HG02885 (cell line): Measurements from ENCODE around the gene LRRN4CL.
"Not testable (repeated sequence)": the region's sequence is repeated elsewhere in the genome, so short reads cannot be mapped to it uniquely, and the experiment has no call there.

ENCODE experiments used
- ATAC-seq: cut with Tn5 transposase; IDR thresholded peaks from one replicate; pipeline ENCODE4 v1.9.1; 2021; ENCODE audit warnings: mild to moderate bottlenecking; ENCODE audit not compliant: unreplicated experiment, poor library complexity

LRRN4CL gene

GRCh38 chr11:62677714-62678113 lies 11.6 kb downstream of the LRRN4CL start:
- no peak for ATAC-seq

GRCh38 chr11:62677156-62677555 lies 12.2 kb downstream of the LRRN4CL start:
- ATAC-seq, result no peak

GRCh38 chr11:62676698-62677097 lies 12.6 kb downstream of the LRRN4CL start:
- no peak for ATAC-seq

GRCh38 chr11:62675415-62675814 lies 13.9 kb downstream of the LRRN4CL start:
- not testable (repeated sequence) for ATAC-seq

GRCh38 chr11:62673196-62673525 lies 16.2 kb downstream of the LRRN4CL start:
- ATAC-seq, result no peak

- peak; percentile 76 for ATAC-seq
Measured at GRCh38 chr11:62671608-62672389, 17.5 kb downstream of the LRRN4CL start, which contains the start of the genes LBHD1 and UQCC3. TSS of gene LBHD1 (minus strand) at chr11:62672267. CDS start at chr11:62670031, 2,236 bp downstream. TSS of gene UQCC3 (plus strand) at chr11:62671673. CDS start at chr11:62671746, 73 bp downstream.

- ATAC-seq, result peak; percentile 9
Measured at GRCh38 chr11:62671236-62671607, 18.1 kb downstream of the LRRN4CL start.

- ATAC-seq, result no peak
Measured at GRCh38 chr11:62669420-62670161, 19.7 kb downstream of the LRRN4CL start.

- no peak for ATAC-seq
Measured at GRCh38 chr11:62667460-62667859, 21.9 kb downstream of the LRRN4CL start.

GRCh38 chr11:62666259-62666926 lies 22.9 kb downstream of the LRRN4CL start:
- ATAC-seq, result no peak

GRCh38 chr11:62665599-62666258 lies 23.6 kb downstream of the LRRN4CL start:
- peak; percentile 8 for ATAC-seq

GRCh38 chr11:62665075-62665598 lies 24.2 kb downstream of the LRRN4CL start, which contains the start of the genes C11orf98 and CSKMT:
TSS of gene C11orf98 (minus strand) at chr11:62665210. CDS start at chr11:62665169, 41 bp downstream.
TSS of gene CSKMT (plus strand) at chr11:62665312. CDS start at chr11:62665880, 568 bp downstream.
- peak; percentile 84 for ATAC-seq

GRCh38 chr11:62664405-62665074 lies 24.8 kb downstream of the LRRN4CL start:
- peak; percentile 24 for ATAC-seq

GRCh38 chr11:62656796-62657429 lies 32.4 kb downstream of the LRRN4CL start:
- no peak for ATAC-seq

- ATAC-seq, result no peak
Measured at GRCh38 chr11:62654297-62654696, 35.0 kb downstream of the LRRN4CL start.

- no peak for ATAC-seq
Measured at GRCh38 chr11:62652161-62653006, 36.9 kb downstream of the LRRN4CL start.

- not testable (repeated sequence) for ATAC-seq
Measured at GRCh38 chr11:62650283-62650682, 39.0 kb downstream of the LRRN4CL start.

- no peak for ATAC-seq
Measured at GRCh38 chr11:62649486-62649885, 39.8 kb downstream of the LRRN4CL start.
